Breast epithelium (tissue), 4 donors: ENCODE measurements around the gene SIGLEC10. TPM values are rescaled to one million over a fixed set of nuclear protein-coding genes. Genes with fewer than 3 reads are reported as not detected.
"Not testable (repeated sequence)": the region's sequence is repeated elsewhere in the genome, so short reads cannot be mapped to it uniquely, and the experiment has no call there.

Experiments
- DNase-seq, 2 donors: peaks; one replicate each; pipeline ENCODE4 v3.0.0-alpha.2; 2019; ENCODE audit warnings: low spot score in 2 of 2
- H3K27ac ChIP-seq, 2 donors: fragments of 200-600 bp; sonication (generic) in 1 of 2; one replicate each; pipeline ENCODE4 v1.5.1; 2016 to 2019; ENCODE audit warnings: mild to moderate bottlenecking in 1 of 2
- H3K27me3 ChIP-seq, 2 donors: fragments of 200-600 bp; sonication (generic) in 1 of 2; one replicate each; pipeline versions ENCODE4 v1.5.1 to v1.6.0; 2017 to 2019; ENCODE audit warnings: control low read depth in 1 of 2, mild to moderate bottlenecking in 1 of 2
- H3K36me3 ChIP-seq: fragments of 200-600 bp; one replicate; pipeline ENCODE4 v1.5.1; 2019
- H3K4me1 ChIP-seq, 2 donors: fragments of 200-600 bp; sonication (generic); one replicate each; pipeline ENCODE4 v1.5.1; 2016 to 2019; ENCODE audit warnings: control low read depth in 1 of 2
- H3K4me3 ChIP-seq, 3 donors: fragments of 200-600 bp; sonication (generic); 1 replicate in 2 of 3; 2 replicates in 1 of 3; pipeline ENCODE4 v1.5.1; 2016 to 2019; ENCODE audit warnings: mild to moderate bottlenecking in 3 of 3, moderate library complexity in 2 of 3
- H3K9me3 ChIP-seq, 2 donors: fragments of 200-600 bp; sonication (generic) in 1 of 2; one replicate each; pipeline ENCODE4 v1.5.1; 2016 to 2019; ENCODE audit warnings: control low read depth in 1 of 2
- POLR2A ChIP-seq: fragments of 450-650 bp; IDR thresholded peaks from one replicate; pipeline ENCODE4 v1.6.1; 2016; ENCODE audit warnings: antibody characterized with exemption, mild to moderate bottlenecking, moderate library complexity
- POLR2AphosphoS5 ChIP-seq, 3 donors: sonication (generic); formaldehyde crosslinking; IDR thresholded peaks; one replicate each; pipeline ENCODE4 v1.6.1; 2017; ENCODE audit warnings: antibody characterized with exemption in 3 of 3
- intact Hi-C: fragments of 100-400 bp; cut with DNase I; formaldehyde crosslinking; loops from one replicate; pipeline ENCODE4 v1.15.1; 2023; ENCODE audit warnings: low total_unique reads
- total RNA-seq, 3 donors: library from RNA; depleted of rRNA; stranded (reverse); fragments of >200 nt; gene quantifications; one replicate each; pipeline ENCODE4 v1.1.0, GENCODE V29; 2016
- TF ChIP-seq, protein P1 (sequence below), 3 donors: fragments of 450-650 bp; IDR thresholded peaks; one replicate each; pipeline ENCODE4 v1.5.1; 2016 to 2017; ENCODE audit warnings: antibody characterized with exemption in 3 of 3, mild to moderate bottlenecking in 3 of 3, moderate library complexity in 3 of 3

Gene SIGLEC10
- total RNA-seq, 3 donors from 2014 or later: 1.8 to 17.0 (median 10.2) TPM

DNA sequence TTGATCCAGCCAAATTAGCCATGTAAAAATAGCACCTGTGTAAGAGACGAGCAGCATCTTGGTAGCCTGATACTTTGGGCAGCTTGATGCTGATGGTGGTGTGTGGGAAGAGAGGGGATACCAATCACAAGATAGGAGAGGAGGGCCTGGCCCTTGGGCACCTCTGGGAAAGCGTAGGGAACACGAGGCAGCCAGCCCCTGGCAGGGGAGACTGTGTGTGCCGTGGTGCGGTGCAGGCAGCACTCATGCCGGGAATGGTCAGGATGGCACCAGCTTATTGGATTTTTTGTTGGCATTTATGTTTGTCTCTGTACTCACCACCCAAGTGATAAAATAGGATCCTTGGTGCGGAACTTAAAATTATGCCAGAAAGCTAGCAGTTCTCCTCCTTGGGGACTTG is 30.6 kb upstream of the SIGLEC10 start:
- TF ChIP-seq POLR2AphosphoS5 (IDR thresholded peaks at IDR 0.05) (no peak), POLR2A (no peak)
- TF ChIP-seq, protein P1, sequence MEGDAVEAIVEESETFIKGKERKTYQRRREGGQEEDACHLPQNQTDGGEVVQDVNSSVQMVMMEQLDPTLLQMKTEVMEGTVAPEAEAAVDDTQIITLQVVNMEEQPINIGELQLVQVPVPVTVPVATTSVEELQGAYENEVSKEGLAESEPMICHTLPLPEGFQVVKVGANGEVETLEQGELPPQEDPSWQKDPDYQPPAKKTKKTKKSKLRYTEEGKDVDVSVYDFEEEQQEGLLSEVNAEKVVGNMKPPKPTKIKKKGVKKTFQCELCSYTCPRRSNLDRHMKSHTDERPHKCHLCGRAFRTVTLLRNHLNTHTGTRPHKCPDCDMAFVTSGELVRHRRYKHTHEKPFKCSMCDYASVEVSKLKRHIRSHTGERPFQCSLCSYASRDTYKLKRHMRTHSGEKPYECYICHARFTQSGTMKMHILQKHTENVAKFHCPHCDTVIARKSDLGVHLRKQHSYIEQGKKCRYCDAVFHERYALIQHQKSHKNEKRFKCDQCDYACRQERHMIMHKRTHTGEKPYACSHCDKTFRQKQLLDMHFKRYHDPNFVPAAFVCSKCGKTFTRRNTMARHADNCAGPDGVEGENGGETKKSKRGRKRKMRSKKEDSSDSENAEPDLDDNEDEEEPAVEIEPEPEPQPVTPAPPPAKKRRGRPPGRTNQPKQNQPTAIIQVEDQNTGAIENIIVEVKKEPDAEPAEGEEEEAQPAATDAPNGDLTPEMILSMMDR (IDR thresholded peaks at IDR 0.05): no peak
- no peaks in the 10 kb centered on the region for H3K9me3 ChIP-seq
- no peak for DNase-seq
- H3K27ac ChIP-seq: no peak overlapping the region
- H3K36me3 ChIP-seq: no peaks in the 10 kb centered on the region
- H3K4me3 ChIP-seq: no peak overlapping the region
- intact Hi-C loops: no loop called here
- H3K27me3 ChIP-seq: peaks cover 0 to 17% of the 10 kb centered on the region in 2 donors
- no peaks in the 10 kb centered on the region for H3K4me1 ChIP-seq

DNA sequence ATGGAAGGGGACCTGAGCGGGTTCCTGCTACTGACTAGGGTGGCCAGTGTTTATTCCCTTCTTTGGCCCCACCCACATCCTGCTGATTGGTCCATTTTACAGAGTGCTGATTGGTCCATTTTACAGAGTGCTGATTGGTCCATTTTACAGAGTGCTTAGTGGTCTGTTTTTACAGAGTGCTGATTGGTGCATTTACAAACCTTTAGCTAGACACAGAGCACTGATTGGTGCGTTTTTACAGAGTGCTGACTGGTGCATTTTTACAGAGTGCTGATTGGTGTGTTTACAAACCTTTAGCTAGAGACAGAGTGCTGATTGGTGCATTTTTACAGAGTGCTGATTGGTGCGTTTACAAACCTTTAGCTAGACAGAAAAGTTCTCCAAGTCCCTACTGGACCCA is 30.1 kb upstream of the SIGLEC10 start:
- H3K4me3 ChIP-seq, H3K36me3 ChIP-seq, H3K9me3 ChIP-seq, H3K4me1 ChIP-seq, intact Hi-C loops, DNase-seq, H3K27ac ChIP-seq: not testable (repeated sequence)
- peaks cover 0 to 16% of the 10 kb centered on the region in 2 donors for H3K27me3 ChIP-seq

DNA sequence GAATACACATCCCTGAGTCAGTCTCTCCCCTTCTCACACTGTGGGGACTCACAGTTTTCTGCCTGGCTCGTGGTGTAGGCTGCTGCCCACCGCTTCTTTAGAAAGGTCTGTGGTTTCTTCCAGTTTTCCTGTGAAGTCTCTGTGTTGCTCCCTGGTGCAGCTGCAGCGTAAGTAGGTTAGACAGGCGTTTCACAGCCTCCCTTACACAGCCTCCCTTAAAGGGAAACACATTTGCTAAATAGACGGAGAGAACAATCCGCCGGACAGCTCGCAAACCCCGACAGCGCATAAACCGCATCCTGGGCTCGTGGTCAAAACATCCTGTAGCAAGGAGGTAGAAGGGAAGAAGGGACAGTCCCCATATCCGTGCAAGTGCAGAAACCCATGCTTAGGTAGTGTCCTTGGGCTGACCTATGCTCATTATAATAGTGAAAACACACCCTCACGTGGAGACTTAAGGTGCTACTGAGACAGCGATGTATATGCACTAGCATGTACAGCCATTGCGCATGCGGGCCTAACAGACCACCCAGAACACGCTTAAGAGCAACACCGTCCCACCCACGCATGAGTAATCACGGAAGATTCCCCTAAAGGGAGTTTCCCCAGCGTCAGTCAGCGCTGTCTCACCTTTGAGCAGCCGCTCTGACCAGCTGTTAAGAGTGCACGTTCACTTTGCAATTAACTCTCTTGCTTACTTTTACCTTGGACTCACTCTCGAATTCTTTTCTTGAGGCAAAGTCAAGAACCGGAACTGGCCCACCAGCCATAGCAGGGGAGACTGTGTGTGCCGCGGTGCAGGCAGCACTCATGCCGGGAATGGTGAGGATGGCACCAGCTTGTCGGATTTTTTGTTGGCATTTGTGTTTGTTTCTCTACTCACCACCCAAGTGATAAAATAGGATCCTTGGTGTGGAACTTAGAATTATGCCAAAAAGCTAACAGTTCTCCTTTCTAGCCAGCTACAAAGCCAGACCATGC is 24.3 kb upstream of the SIGLEC10 start:
- Histone ChIP-seq H3K4me3 (no peak overlapping the region), H3K4me1 (no peaks in the 10 kb centered on the region), H3K36me3 (no peaks in the 10 kb centered on the region), H3K9me3 (no peaks in the 10 kb centered on the region), H3K27ac (no peak overlapping the region), H3K27me3 (peaks cover 0 to 45% of the 10 kb centered on the region in 2 donors)
- intact Hi-C loops: no loop called here
- DNase-seq: no peak
- TF ChIP-seq, protein P1 (IDR thresholded peaks at IDR 0.05): no peak
- TF ChIP-seq POLR2AphosphoS5 (IDR thresholded peaks at IDR 0.05) (no peak), POLR2A (no peak)

DNA sequence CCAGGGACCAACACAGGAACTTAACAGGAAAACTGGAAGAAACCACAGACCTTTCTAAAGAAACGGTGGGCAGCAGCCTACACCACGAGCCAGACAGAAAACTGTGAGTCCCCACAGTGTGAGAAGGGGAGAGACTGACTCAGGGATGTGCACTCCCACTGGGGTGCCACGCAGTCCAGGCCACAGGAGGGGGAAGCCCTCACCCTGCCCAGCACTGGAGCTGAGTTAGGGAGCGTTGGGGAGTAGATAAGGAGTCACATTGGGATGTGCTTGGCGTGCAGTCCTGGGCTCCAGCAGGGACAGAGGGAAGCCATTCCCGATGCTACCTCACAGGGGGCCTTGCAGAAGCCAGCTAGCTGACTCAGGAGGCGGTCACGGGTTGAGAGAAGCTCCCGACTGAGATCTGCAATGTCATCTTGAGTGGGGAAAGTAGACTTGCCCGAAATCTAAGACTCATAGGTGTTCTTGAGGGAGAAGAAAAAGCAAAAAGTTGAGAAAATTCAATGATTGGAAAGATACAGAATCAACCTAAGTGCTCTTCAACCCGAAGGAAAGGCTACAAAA is 23.5 kb upstream of the SIGLEC10 start:
- no peaks in the 10 kb centered on the region for H3K36me3 ChIP-seq
- peaks cover 0 to 44% of the 10 kb centered on the region in 2 donors for H3K27me3 ChIP-seq
- no peaks in the 10 kb centered on the region for H3K9me3 ChIP-seq
- intact Hi-C loops: no loop called here
- no peak overlapping the region for H3K4me3 ChIP-seq
- DNase-seq: no peak
- no peaks in the 10 kb centered on the region for H3K4me1 ChIP-seq
- TF ChIP-seq, protein P1 (IDR thresholded peaks at IDR 0.05): no peak
- TF ChIP-seq POLR2AphosphoS5 (IDR thresholded peaks at IDR 0.05) (no peak), POLR2A (no peak)
- H3K27ac ChIP-seq: no peak overlapping the region

DNA sequence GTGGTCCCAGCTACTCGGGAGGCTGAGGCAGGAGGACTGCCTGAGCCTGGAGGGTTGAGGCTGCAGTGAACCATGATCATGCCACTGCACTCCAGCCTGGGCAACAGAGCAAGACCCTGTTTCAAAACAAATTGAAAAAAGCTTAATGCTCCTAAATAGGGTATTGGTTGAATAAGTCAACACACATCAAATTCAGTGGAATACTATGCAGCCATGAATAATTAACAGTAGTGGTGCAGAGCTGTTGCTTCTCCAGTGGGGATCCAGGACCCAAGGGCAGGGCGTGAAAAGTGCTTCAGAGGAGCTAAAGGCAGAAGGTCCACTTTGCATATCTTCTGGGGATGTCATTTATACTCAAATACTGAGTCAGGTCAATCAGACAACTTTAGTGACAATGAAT is 22.6 kb upstream of the SIGLEC10 start:
- no peaks in the 10 kb centered on the region for H3K4me1 ChIP-seq
- H3K27me3 ChIP-seq: peaks cover 0 to 44% of the 10 kb centered on the region in 2 donors
- intact Hi-C loops: no loop called here
- no peaks in the 10 kb centered on the region for H3K36me3 ChIP-seq
- DNase-seq: no peak
- TF ChIP-seq POLR2AphosphoS5 (IDR thresholded peaks at IDR 0.05) (no peak), POLR2A (no peak)
- TF ChIP-seq, protein P1 (IDR thresholded peaks at IDR 0.05): no peak
- no peaks in the 10 kb centered on the region for H3K9me3 ChIP-seq
- H3K27ac ChIP-seq: no peak overlapping the region
- no peak overlapping the region for H3K4me3 ChIP-seq
